Measurements from ENCODE around the gene USP6NL. TPM values are rescaled to one million over a fixed set of nuclear protein-coding genes. Genes with fewer than 3 reads are reported as not detected.

The USP6NL gene
- polyA plus RNA-seq, 1 donor (not counting 4 experiments of a cell fraction or from before 2014, with no cell fraction given): 8.7 TPM

GRCh38 chr10:11512596-11512995 lies 98.9 kb downstream of the USP6NL start:
- dilution Hi-C loops (cut with MboI; ENCODE audit: extremely low pct_ligation_motif_present, low sequenced_read_pairs): no loop called here
- H3K4me1 ChIP-seq (ENCODE audit: control insufficient read depth, extremely low read depth, insufficient read depth, low read length): no peaks in the 10 kb centered on the region

GRCh38 chr10:11511321-11511720 lies 100.1 kb downstream of the USP6NL start:
- no peak overlapping the region for H2AFZ ChIP-seq (ENCODE audit: control insufficient read depth, low read length)
- no peaks in the 10 kb centered on the region for H3K9me1 ChIP-seq (ENCODE audit: control insufficient read depth, extremely low read depth, insufficient read depth, low read length)
- TF ChIP-seq CTCF (optimal IDR thresholded peaks at IDR 0.05 in 1 of 3, IDR thresholded peaks at IDR 0.05 in 1 of 3, conservative IDR thresholded peaks at IDR 0.05 in 1 of 3; ENCODE audit: extremely low read depth in 1 of 3, insufficient read depth in 2 of 3, low read length in 3 of 3) (no peak), EZH2 (IDR thresholded peaks at IDR 0.05; ENCODE audit: low read length) (no peak)
- no peaks in the 10 kb centered on the region for H3K27me3 ChIP-seq (ENCODE audit: control insufficient read depth, extremely low read depth, insufficient read depth, low read length)
- FAIRE-seq: no peak
- H3K79me2 ChIP-seq (ENCODE audit: control insufficient read depth, insufficient read depth, low read length): no peaks in the 10 kb centered on the region
- dilution Hi-C loops (cut with MboI; ENCODE audit: extremely low pct_ligation_motif_present, low sequenced_read_pairs): no loop called here
- H3K4me1 ChIP-seq (ENCODE audit: control insufficient read depth, extremely low read depth, insufficient read depth, low read length): no peaks in the 10 kb centered on the region
- no peaks in the 10 kb centered on the region for H3K36me3 ChIP-seq (ENCODE audit: control insufficient read depth in 2 of 2, extremely low read depth in 1 of 2, insufficient read depth in 2 of 2, low read length in 2 of 2)
- no peaks in the 10 kb centered on the region for H4K20me1 ChIP-seq (ENCODE audit: control insufficient read depth, extremely low read depth, insufficient read depth, low read length)
- no peak overlapping the region for H3K4me3 ChIP-seq (ENCODE audit: control insufficient read depth in 2 of 3, extremely low read depth in 1 of 3, insufficient read depth in 2 of 3, low read depth in 1 of 3, low read length in 3 of 3)
- H3K9ac ChIP-seq (ENCODE audit: control insufficient read depth, extremely low read depth, insufficient read depth, low read length): no peak overlapping the region
- H3K4me2 ChIP-seq (ENCODE audit: control insufficient read depth, extremely low read depth, insufficient read depth, low read depth, low read length): no peak overlapping the region
- no peaks in the 10 kb centered on the region for H3K9me3 ChIP-seq (ENCODE audit: control insufficient read depth, low read depth, low read length)
- no peak for DNase-seq (ENCODE audit: low read depth, low spot score)
- H3K27ac ChIP-seq (ENCODE audit: control insufficient read depth, insufficient read depth, low read length): no peak overlapping the region

More at GRCh38 chr10:11512596-11512995, 98.9 kb downstream of the USP6NL start:
- Histone ChIP-seq H3K27ac (ENCODE audit: control insufficient read depth, insufficient read depth, low read length) (no peak overlapping the region), H3K36me3 (ENCODE audit: control insufficient read depth in 2 of 2, extremely low read depth in 1 of 2, insufficient read depth in 2 of 2, low read length in 2 of 2) (no peaks in the 10 kb centered on the region), H3K9ac (ENCODE audit: control insufficient read depth, extremely low read depth, insufficient read depth, low read length) (no peak overlapping the region), H4K20me1 (ENCODE audit: control insufficient read depth, extremely low read depth, insufficient read depth, low read length) (no peaks in the 10 kb centered on the region), H3K27me3 (ENCODE audit: control insufficient read depth, extremely low read depth, insufficient read depth, low read length) (no peaks in the 10 kb centered on the region), H3K4me2 (ENCODE audit: control insufficient read depth, extremely low read depth, insufficient read depth, low read depth, low read length) (no peak overlapping the region), H3K9me1 (ENCODE audit: control insufficient read depth, extremely low read depth, insufficient read depth, low read length) (no peaks in the 10 kb centered on the region), H3K79me2 (ENCODE audit: control insufficient read depth, insufficient read depth, low read length) (no peaks in the 10 kb centered on the region), H3K9me3 (ENCODE audit: control insufficient read depth, low read depth, low read length) (no peaks in the 10 kb centered on the region), H2AFZ (ENCODE audit: control insufficient read depth, low read length) (no peak overlapping the region), H3K4me3 (ENCODE audit: control insufficient read depth in 2 of 3, extremely low read depth in 1 of 3, insufficient read depth in 2 of 3, low read depth in 1 of 3, low read length in 3 of 3) (no peak overlapping the region)
- DNase-seq (ENCODE audit: low read depth, low spot score): no peak
- TF ChIP-seq CTCF (optimal IDR thresholded peaks at IDR 0.05 in 1 of 3, IDR thresholded peaks at IDR 0.05 in 1 of 3, conservative IDR thresholded peaks at IDR 0.05 in 1 of 3; ENCODE audit: extremely low read depth in 1 of 3, insufficient read depth in 2 of 3, low read length in 3 of 3) (no peak), EZH2 (IDR thresholded peaks at IDR 0.05; ENCODE audit: low read length) (no peak)
- no peak for FAIRE-seq
